Neural cell (in vitro differentiated cells): Measurements from ENCODE around the gene SOHLH1. TPM values are rescaled to one million over a fixed set of nuclear protein-coding genes. Genes with fewer than 3 reads are reported as not detected.

Experiments
- H2AFZ ChIP-seq: fragments of 200-600, 300-800 bp; sonication (generic), shearing (Covaris generic); 2 replicates; pipeline ENCODE4 v1.6.0; 2014; ENCODE audit warnings: low read depth, mild to moderate bottlenecking, antibody characterized with exemption, low read length, moderate library complexity
- H3F3A ChIP-seq: fragments of 200-600 bp; shearing (Covaris generic); 2 replicates; pipeline ENCODE4 v1.6.1; 2016; ENCODE audit warnings: mild to moderate bottlenecking, moderate library complexity, mixed read lengths, antibody characterized with exemption, low read length; ENCODE audit not compliant: insufficient read depth, poor library complexity, severe bottlenecking
- H3K27ac ChIP-seq: fragments of 200-600, 300-800 bp; sonication (generic), shearing (Covaris generic); 2 replicates; pipeline ENCODE4 v1.5.1; 2014; ENCODE audit warnings: mild to moderate bottlenecking, low read length, moderate library complexity
- H3K27me3 ChIP-seq: fragments of 300-800, 200-600 bp; sonication (generic), shearing (Covaris generic); 2 replicates; pipeline ENCODE4 v1.6.0; 2014; ENCODE audit warnings: mild to moderate bottlenecking, low read depth, low read length, moderate library complexity; ENCODE audit not compliant: insufficient read depth
- H3K36me3 ChIP-seq: fragments of 300-800, 200-600 bp; sonication (generic), shearing (Covaris generic); 2 replicates; pipeline ENCODE4 v1.5.1; 2014; ENCODE audit warnings: mild to moderate bottlenecking, antibody characterized with exemption, low read length, moderate library complexity; ENCODE audit not compliant: insufficient read depth
- H3K4me2 ChIP-seq: fragments of 300-800, 200-600 bp; sonication (generic), shearing (Covaris generic); 2 replicates; pipeline ENCODE4 v1.6.0; 2014; ENCODE audit warnings: mild to moderate bottlenecking, low read length
- H3K4me3 ChIP-seq: fragments of 300-800, 200-600 bp; sonication (generic), shearing (Covaris generic); 2 replicates; pipeline ENCODE4 v1.5.1; 2014; ENCODE audit warnings: mild to moderate bottlenecking, low read length, moderate library complexity
- H3K79me2 ChIP-seq: fragments of 200-600 bp; shearing (Covaris generic); replicated peaks from 2 replicates; pipeline ENCODE4 v1.6.0; 2014; ENCODE audit warnings: mild to moderate bottlenecking, low read length, moderate library complexity; ENCODE audit not compliant: insufficient read depth
- H3K9ac ChIP-seq: fragments of 300-800, 200-600 bp; sonication (generic), shearing (Covaris generic); 2 replicates; pipeline ENCODE4 v1.6.1; 2016; ENCODE audit warnings: mild to moderate bottlenecking, low read length, mixed read lengths
- H3K9me2 ChIP-seq: fragments of 200-600 bp; shearing (Covaris generic); 2 replicates; pipeline ENCODE4 v1.6.1; 2016; ENCODE audit warnings: mild to moderate bottlenecking, low read length, mixed read lengths; ENCODE audit not compliant: insufficient read depth
- H3K9me3 ChIP-seq: fragments of 200-600, 300-800 bp; sonication (generic), shearing (Covaris generic); 2 replicates; pipeline ENCODE4 v1.6.1; 2016; ENCODE audit warnings: mild to moderate bottlenecking, mixed run types, low read length, moderate library complexity, mixed read lengths
- H4K20me1 ChIP-seq: fragments of 200-600 bp; shearing (Covaris generic); 2 replicates; pipeline ENCODE4 v1.6.1; 2016; ENCODE audit warnings: mild to moderate bottlenecking, mixed run types; ENCODE audit not compliant: insufficient read depth
- CTCF ChIP-seq: fragments of 450-650 bp; IDR thresholded peaks from 2 replicates; pipeline ENCODE4 v1.5.1; 2014; ENCODE audit warnings: antibody characterized with exemption, mild to moderate bottlenecking, moderate library complexity; ENCODE audit not compliant: poor library complexity, severe bottlenecking
- EP300 ChIP-seq: fragments of 450-650 bp; conservative IDR thresholded peaks from 2 replicates; pipeline ENCODE4 v1.6.1; 2014; ENCODE audit warnings: antibody characterized with exemption, mild to moderate bottlenecking, moderate library complexity; ENCODE audit not compliant: poor library complexity, severe bottlenecking
- MXI1 ChIP-seq: fragments of 450-650 bp; conservative IDR thresholded peaks from 2 replicates; pipeline ENCODE4 v1.6.1; 2014; ENCODE audit warnings: antibody characterized with exemption, mild to moderate bottlenecking; ENCODE audit not compliant: poor library complexity, severe bottlenecking
- POLR2AphosphoS5 ChIP-seq: IDR thresholded peaks from 2 replicates; pipeline ENCODE4 v1.6.1; 2012
- RAD21 ChIP-seq: fragments of 450-650 bp; conservative IDR thresholded peaks from 2 replicates; pipeline ENCODE4 v1.6.1; 2014; ENCODE audit warnings: antibody characterized with exemption, mild to moderate bottlenecking, moderate library complexity
- REST ChIP-seq: IDR thresholded peaks from 2 replicates; pipeline ENCODE4 v1.6.1; 2012; ENCODE audit warnings: borderline replicate concordance
- SMC3 ChIP-seq: fragments of 450-650 bp; conservative IDR thresholded peaks from 2 replicates; pipeline ENCODE4 v1.6.1; 2014; ENCODE audit warnings: antibody characterized with exemption, mild to moderate bottlenecking, moderate library complexity; ENCODE audit not compliant: poor library complexity
- TAF1 ChIP-seq: IDR thresholded peaks from 2 replicates; pipeline ENCODE4 v1.6.1; 2012; ENCODE audit warnings: low read depth
- polyA plus RNA-seq: library from polyadenylated mRNA; depleted of rRNA; stranded (reverse); fragments of >200 nt; gene quantifications from 2 replicates; pipeline ENCODE4 v1.2.3, GENCODE V29; 2014

Gene SOHLH1
- polyA plus RNA-seq, 1 donor from 2014 or later, result not detected

GRCh38 chr9:135697226-135697625 is 2.1 kb downstream of the SOHLH1 start:
- peaks cover under 1% of the 10 kb centered on the region for H3K27me3 ChIP-seq
- no peak overlapping the region for H3K4me2 ChIP-seq
- no peak overlapping the region for H3K9ac ChIP-seq
- H3K9me2 ChIP-seq, result no peaks in the 10 kb centered on the region
- no peaks in the 10 kb centered on the region for H3K36me3 ChIP-seq
- H4K20me1 ChIP-seq, result no peaks in the 10 kb centered on the region
- no peaks in the 10 kb centered on the region for H3F3A ChIP-seq
- no peak overlapping the region for H2AFZ ChIP-seq
- H3K9me3 ChIP-seq, result no peaks in the 10 kb centered on the region
- H3K27ac ChIP-seq, result no peak overlapping the region
- no peak for TF ChIP-seq REST
- no peak for TF ChIP-seq TAF1
- TF ChIP-seq POLR2AphosphoS5, result no peak
- no peak for TF ChIP-seq CTCF
- TF ChIP-seq MXI1, result no peak
- TF ChIP-seq RAD21, result no peak
- no peak for TF ChIP-seq SMC3
- H3K4me3 ChIP-seq, result no peak overlapping the region
- no peaks in the 10 kb centered on the region for H3K79me2 ChIP-seq

GRCh38 chr9:135696446-135696845 is 2.8 kb downstream of the SOHLH1 start:
- H4K20me1 ChIP-seq, result no peaks in the 10 kb centered on the region
- no peaks in the 10 kb centered on the region for H3K9me2 ChIP-seq
- H3K27ac ChIP-seq, result no peak overlapping the region
- no peak overlapping the region for H2AFZ ChIP-seq
- no peaks in the 10 kb centered on the region for H3K79me2 ChIP-seq
- H3K36me3 ChIP-seq, result no peaks in the 10 kb centered on the region
- no peaks in the 10 kb centered on the region for H3K27me3 ChIP-seq
- no peak overlapping the region for H3K4me3 ChIP-seq
- no peak overlapping the region for H3K9ac ChIP-seq
- no peak overlapping the region for H3K4me2 ChIP-seq
- H3K9me3 ChIP-seq, result no peaks in the 10 kb centered on the region
- H3F3A ChIP-seq, result no peaks in the 10 kb centered on the region
- TF ChIP-seq POLR2AphosphoS5, result no peak
- TF ChIP-seq SMC3, result no peak
- TF ChIP-seq CTCF, result no peak
- no peak for TF ChIP-seq EP300
- TF ChIP-seq TAF1, result no peak
- no peak for TF ChIP-seq REST
